Activated T-helper 1 cell treated with anti-CD3 and anti-CD28 coated beads, Interleukin-2, amount 50 U/mL, for 16 hours (primary cell): ENCODE measurements around the gene BTBD9.

ENCODE experiments used
- DNase-seq, 2 donors: peaks; one replicate each; pipeline ENCODE4 v3.0.0-alpha.2; 2020; ENCODE audit warnings: low read depth in 1 of 2, low spot score in 1 of 2

Gene BTBD9

DNA sequence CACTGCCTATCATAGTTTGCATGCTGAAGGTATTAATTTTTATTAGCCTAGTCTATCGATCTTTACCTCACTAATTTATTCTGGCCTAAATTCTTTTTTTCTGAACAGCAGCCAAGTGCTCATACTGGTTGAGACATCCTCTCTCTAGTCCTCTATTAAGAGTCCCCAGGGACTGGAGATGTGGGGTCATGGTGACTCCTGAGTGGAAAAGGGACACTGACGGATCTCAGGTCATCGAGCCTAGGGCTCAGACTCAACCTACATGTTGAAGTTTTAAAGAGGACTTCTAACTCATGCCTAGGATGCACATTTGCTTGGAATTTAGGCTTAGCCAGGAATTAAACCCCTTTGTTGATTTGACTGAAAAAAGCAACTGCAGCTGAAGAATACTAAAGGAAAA, 378.1 kb downstream of the BTBD9 start:
- DNase-seq, result no peak

DNA sequence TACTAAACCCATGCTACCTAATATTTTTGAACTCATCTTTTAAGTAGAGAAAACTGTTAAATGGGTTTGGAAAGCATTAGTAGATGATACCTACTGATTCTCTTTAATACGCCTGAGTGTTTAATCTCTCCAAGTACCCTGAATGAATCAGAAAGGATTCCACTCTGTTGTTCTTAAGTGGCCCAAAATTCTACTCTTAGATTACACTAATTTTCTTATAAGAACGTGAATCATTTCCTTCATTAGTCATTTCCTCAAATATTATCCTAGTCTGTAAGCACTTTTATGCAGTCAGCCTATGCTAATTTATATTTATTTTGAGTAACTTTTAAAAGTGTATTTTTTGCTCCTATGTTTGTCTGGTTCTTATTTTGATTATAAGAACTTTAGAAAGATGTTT, 380.0 kb downstream of the BTBD9 start:
- DNase-seq, result no peak

DNA sequence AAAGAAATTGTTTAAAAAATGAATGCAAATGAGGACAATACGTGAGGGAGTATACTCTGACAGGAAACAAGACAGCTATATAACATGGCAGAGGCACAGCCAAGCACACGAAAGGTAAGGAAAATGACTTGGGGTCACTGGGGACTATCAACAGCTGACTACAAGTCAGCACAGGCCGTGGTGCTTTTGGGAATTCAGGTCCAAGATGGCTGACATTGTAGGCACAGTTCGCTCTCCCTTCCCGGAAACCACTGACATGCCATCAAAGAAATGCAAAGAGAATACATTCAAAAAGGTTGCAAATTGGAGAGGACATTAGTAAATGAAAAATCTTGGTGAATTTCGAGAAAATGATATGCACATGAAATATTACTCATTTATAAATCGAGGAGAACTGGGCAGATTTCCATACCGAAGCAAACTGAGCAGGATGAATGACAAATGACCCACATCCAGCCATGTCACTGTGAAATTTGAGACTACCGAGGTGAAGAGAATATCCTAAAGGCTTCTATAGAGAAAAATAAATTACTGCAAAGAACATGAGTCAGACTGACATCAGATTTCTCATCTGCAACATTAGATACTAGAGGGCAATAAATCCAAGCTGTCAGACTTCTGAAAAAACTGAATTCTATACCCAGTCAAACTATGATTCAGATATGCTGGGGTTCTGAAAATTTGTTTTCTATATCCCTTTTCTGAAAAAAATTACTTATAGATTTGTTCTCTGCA, 391.1 kb downstream of the BTBD9 start:
- DNase-seq, result no peak

GRCh38 chr6:38245295-38245694, 394.4 kb downstream of the BTBD9 start:
- no peak for DNase-seq

DNA sequence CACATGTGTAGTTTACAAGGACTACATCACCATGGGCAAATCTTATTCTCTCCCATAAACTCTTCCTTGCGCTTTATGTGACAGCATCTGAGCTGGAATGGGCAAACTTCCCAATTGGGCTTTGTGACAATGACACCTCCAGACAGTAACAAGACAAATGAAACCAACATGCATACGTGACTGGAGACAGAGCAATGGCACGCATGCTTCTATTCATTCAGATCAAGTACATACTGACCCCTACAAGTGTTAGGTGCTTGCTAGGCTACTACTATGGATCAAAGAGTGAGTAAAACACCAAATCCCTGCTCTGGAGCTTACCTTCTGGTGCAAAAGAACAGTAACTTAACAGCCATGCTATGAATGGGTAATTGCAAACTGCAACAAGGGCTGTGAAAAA, 394.9 kb downstream of the BTBD9 start:
- DNase-seq, result no peak

- DNase-seq, result no peak
Observed at GRCh38 chr6:38241200-38241871, 398.4 kb downstream of the BTBD9 start.

DNA sequence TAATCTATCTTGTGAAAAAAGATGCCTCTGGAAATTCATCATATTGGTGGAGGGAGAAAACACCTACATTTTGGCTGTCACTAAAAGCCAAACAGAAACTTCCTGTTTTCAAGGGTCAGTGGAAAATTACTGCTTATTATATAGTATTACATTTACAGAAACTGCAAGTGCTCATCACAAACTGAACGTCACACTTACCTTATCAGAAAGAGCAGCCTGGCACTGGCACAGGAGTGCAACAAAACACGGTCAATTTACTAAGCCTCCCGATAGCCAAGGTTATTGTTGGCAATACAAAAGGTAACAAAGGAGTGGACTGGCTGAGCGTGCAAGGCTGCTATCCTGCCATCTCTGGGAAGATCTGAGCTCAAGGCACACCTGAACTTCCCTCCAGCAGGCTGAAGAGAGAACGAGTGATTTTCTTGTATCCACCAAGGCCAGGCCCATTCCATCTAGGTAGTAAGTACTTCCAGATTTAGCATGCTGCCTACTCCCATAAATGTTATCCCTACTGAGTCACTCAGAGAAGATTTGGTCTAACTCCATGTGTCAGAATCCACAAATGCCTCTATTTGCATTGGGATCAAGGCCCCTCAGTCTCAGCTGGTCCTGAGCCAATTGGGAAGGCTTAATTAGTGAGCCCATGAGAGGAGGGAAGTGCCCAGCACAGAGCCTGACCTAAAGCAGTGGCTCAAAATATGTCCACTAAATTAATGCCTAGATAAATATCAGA, 399.8 kb downstream of the BTBD9 start:
- DNase-seq, result no peak

GRCh38 chr6:38236631-38237030, 403.1 kb downstream of the BTBD9 start:
- DNase-seq, result no peak

GRCh38 chr6:38234934-38235682, 404.6 kb downstream of the BTBD9 start:
- DNase-seq, result no peak

GRCh38 chr6:38234141-38234540, 405.6 kb downstream of the BTBD9 start:
- DNase-seq, result no peak

DNA sequence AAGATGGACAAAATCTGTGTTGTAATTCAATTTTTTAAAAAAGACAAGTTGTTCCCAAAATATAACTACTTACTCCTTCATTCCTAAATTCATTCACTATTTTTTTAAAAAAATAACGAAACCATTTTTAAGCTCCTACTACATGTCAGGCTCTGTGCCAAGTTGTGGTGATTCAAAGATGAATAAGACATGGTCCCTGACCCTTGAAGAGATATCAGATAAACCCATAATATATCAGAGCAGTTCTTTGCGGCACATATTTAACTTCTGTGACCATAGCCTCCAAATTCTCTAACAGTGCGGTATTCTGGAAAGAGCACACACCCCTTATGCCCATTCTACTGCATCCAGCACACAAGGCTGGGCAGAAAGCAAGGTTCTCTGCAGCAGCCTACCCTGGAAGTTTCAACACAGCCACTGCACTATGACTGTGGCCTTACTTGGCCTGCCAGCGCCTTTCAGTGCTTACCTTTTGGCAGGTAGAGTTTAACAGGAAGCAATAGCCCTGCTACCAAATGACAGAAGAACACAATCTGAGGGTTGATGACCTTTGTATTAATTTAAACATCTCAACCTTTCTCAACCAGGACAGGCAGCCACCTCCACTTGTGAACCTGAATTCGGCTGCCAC, 406.5 kb downstream of the BTBD9 start:
- DNase-seq, result no peak

DNA sequence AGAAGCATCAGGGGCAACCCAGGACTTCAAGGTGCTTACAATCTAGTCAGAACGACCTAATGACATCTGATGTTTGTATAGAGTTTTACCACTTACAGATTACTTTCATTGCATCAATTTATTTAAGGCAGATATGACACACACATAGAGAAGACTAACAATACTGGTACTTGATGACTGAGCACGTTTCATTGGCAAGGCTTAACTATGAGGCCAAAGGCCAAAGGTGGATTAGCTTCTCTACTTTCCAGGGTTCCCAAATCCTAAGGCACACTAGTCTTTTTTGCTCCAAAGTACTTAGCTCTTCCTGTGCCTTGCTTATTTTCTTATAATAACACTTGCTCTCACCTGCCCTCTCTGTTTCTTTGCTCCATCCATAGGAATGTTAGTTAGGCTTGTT, 414.0 kb downstream of the BTBD9 start:
- no peak for DNase-seq

DNA sequence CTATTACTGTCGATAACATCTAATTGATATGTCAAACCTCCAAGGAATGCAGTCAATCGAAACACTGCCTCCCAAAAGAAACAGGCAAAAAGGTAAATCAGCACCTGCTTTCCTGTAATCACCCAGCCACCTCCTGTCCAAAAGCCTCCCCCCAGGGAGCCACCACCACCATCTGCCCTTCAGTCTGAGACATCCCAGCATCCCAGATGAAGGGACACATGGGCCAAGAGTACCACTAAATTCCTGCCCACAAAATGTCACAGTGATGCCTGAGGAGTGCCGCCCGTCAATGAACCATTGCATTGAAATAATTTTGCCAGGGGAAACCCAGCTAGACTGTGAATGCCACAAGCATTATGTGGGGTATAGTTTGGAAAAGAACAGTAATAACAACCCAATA, 418.5 kb downstream of the BTBD9 start:
- DNase-seq, result no peak

- DNase-seq, result no peak
Observed at GRCh38 chr6:38220069-38220723, 419.5 kb downstream of the BTBD9 start.

DNA sequence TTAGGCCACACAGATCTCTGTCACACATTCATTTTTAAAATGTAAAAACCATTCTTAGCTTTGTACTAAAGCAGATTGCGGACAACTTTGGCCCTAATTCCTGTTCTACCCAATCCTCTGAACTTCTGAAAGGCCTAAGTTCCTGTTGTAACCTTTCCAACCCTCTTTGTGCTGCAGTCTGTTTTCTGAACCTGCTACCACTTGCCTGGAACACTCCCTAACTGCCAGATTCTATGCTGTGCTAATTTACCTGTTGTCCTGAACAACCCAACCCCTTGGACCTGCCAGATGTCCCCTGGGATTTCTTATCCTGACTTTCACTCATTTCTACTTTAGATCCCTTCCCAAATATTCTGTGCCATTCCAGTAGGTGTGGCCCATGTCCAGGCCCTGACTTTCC, 421.5 kb downstream of the BTBD9 start:
- no peak for DNase-seq

DNA sequence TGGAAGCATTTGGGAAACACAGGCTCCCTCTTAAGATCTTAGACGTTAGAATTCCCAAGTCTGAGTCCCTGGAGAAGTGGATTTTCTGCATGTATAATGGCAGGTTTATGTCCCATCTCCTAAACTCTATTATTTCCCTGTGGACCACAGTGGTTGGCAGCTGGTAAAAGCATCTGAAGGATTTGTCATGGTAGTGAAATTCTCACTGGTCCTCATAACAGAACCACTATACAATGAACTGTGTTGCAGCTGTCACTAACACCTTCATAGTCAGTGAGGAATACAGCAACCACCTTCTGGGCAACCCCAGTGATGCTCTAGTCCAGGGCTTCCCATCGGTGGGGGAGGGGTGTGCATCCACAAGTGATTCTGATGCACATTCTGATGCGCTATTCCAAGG, 423.3 kb downstream of the BTBD9 start:
- DNase-seq, result no peak

GRCh38 chr6:38215651-38216311, 423.9 kb downstream of the BTBD9 start:
- DNase-seq, result no peak

DNA sequence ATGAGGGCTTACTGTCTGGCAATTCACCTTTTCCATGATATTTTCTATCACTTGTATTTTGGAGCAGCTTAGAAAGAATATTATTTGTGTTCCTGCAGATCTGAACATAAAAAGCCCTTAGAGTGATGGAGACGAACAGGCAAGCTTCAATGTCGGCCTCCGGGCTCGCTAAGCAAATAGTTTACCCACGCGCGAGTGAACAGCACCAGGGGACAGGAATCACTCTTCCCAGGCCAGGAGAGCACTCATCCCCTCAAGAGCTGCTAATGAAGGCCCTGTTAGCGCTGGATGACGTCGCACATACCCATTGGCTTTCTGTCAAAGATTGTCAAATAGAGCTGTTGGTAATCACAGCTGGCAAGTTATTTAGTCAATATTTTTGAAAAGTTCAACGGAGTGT, 424.5 kb downstream of the BTBD9 start:
- DNase-seq, result no peak

DNA sequence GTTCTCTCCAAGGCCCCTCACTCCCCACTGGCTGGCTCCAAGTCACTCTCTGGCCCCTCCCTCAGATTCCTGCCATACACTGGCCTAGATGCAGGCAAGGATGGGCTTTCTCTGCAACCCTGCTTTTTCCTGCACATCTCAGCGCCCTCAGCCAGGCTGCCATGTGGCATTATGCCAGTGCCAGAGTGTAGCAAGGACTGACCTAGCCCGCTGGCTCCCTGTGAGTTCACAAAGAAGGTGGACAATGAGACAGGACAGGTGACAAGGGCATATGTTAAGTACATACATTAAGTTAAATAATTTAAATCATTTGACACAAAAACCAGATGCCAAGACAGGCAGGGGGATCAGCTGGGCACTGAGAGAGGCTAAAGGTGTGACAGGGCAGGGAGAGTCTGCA, 425.6 kb downstream of the BTBD9 start:
- no peak for DNase-seq

DNA sequence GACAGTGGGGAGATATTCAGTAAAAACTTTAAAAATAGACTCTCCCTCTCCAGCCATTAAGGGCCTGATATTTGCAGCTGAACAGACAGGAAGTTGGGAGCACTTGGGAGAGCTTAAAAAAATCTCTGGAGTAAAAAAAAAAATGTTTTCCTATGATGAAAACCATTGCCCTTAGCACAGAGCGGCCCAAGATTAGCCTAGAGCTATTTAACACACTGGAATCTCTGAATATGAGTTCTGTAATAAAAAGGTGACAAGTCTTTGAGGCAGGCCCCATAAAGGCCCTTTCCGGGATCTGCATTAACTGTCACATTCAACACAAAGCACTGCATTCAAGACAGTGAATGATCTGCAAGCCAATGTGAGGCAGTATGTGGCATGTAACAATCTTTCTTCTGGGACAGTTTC, 426.5 kb downstream of the BTBD9 start:
- DNase-seq, result no peak
